Kasumi-1 (cell line): ENCODE measurements around the gene MRPL49.
A peak's percentile ranks its signal among the peaks of the same experiment; 100 is the strongest.
"Not testable (repeated sequence)": the region's sequence is repeated elsewhere in the genome, so short reads cannot be mapped to it uniquely, and the experiment has no call there.

Experiments used
- DNase-seq, 2 experiments: peaks; one replicate each; lab custom pipeline; 2025; lab: John Stamatoyannopoulos, UW

Gene MRPL49

GRCh38 chr11:65132988-65133700, 11.0 kb downstream of the MRPL49 start:
- DNase-seq: peak; percentile 16 to 23

- DNase-seq: peak in 1 of 2 experiments; percentile 23
Measured at GRCh38 chr11:65133724-65134123, 11.6 kb downstream of the MRPL49 start.

GRCh38 chr11:65134240-65134951, 12.3 kb downstream of the MRPL49 start, which contains the start of gene SYVN1:
SYVN1 (minus strand) TSS chr11:65134519; CDS start chr11:65133601, 918 bp downstream.
- DNase-seq: peak; percentile 90 to 92

GRCh38 chr11:65134952-65135632, 13.0 kb downstream of the MRPL49 start:
- DNase-seq: peak; percentile 98

- DNase-seq: no peak
Measured at GRCh38 chr11:65135633-65136145, 13.6 kb downstream of the MRPL49 start.

- no peak for DNase-seq
Measured at GRCh38 chr11:65136515-65137096, 14.5 kb downstream of the MRPL49 start.

GRCh38 chr11:65141896-65142494, 19.9 kb downstream of the MRPL49 start:
- no peak for DNase-seq

GRCh38 chr11:65147352-65148075, 25.4 kb downstream of the MRPL49 start:
- no peak for DNase-seq

GRCh38 chr11:65148657-65149056, 26.5 kb downstream of the MRPL49 start:
- no peak for DNase-seq

GRCh38 chr11:65150131-65150508, 28.0 kb downstream of the MRPL49 start:
- not testable (repeated sequence) for DNase-seq

GRCh38 chr11:65150509-65151299, 28.6 kb downstream of the MRPL49 start:
- DNase-seq: peak; percentile 93 to 94

- peak in 1 of 2 experiments; percentile 21 for DNase-seq
Measured at GRCh38 chr11:65151331-65151899, 29.3 kb downstream of the MRPL49 start.

- DNase-seq: no peak
Measured at GRCh38 chr11:65152122-65152521, 30.0 kb downstream of the MRPL49 start.

GRCh38 chr11:65156256-65156655, 34.1 kb downstream of the MRPL49 start:
- DNase-seq: no peak

- no peak for DNase-seq
Measured at GRCh38 chr11:65156926-65157325, 34.8 kb downstream of the MRPL49 start.

- no peak for DNase-seq
Measured at GRCh38 chr11:65157336-65157735, 35.2 kb downstream of the MRPL49 start.

GRCh38 chr11:65159012-65159411, 36.9 kb downstream of the MRPL49 start:
- DNase-seq: no peak

- DNase-seq: no peak
Measured at GRCh38 chr11:65160643-65161042, 38.5 kb downstream of the MRPL49 start.

- no peak for DNase-seq
Measured at GRCh38 chr11:65163684-65164083, 41.6 kb downstream of the MRPL49 start.
